Measurements from ENCODE around the gene TPD52L2.

The TPD52L2 gene

DNA sequence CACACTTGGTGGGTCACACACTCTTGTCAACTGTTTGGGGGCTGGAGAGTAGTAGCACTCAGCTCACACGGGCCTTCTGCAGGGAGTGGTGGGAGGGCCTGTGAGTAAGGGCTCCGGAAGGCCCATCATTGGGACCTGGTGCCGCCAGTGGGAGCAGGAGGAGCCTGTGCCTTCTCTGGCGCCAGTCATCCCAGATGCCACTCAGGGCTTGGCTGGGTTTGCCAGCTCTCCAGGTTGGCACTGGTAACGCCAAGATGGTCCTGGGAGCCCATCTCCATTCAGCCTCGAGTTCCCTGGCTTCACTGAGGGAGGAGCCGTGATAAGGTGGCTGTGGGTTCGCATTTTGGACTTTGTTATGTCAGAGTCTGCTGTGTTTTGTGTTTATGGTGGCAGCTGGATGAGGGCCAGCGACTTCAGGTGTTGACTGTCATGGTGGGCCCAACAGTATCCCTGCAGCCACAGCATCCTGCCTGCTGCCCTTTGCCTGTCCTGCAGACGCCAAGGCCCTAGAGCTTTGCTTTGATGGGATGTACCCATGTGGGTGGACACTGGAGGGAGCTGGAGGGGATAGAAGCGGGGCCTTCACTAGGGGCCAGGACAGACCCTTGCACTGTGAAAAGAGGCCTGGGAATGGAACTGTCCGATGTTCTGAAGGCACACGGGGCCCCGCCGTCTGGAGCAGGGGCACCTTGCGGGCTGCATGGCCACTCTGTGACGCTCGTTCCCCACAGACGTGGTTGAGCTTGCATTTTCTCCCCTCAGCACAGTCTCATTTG lies 16.6 kb downstream of the TPD52L2 start:
- no peak for DNase-seq

DNA sequence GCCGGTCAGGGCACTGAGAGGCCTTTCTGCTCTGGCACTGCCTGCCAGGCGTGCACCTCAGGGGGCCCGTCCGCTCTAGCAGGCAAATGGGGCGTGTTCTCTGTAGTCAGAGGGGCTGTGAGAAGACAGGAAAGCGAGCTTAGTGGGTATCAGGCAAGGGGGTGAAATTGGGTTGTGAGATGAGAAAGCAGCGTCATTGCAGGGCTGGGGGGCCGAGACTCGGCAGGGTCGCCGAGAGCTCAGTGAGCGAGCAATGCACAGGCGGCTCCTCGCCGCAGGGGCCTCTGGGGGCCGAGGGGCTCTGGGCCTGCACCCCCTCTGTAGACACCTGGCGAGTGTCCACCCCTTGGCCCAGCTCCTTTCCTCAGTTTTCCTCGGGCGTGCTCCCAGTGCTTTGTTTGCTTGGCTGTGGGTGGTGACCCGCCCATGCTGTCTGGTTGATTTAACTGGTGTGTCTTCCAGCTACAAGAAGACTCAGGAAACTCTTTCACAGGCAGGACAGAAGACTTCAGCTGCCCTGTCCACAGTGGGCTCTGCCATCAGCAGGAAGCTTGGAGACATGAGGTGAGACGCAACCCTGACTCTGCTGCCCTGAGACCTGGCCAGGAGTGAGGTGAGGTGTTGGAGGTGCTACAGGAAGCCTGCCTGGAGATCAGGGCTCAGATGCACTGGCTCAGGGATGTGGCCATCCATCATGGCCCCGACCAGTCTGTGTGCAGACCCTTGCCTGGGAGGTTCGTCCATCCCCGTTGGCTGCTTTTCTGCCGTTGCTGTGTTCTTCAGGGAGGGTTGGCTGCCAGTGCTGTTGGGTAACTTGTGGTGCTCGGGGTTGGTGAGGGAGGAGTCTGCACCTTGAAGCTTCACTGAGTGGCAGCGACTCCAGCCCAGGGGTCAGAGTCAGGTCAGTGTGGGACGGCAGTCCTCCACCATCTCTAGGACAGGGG lies 17.5 kb downstream of the TPD52L2 start:
- DNase-seq = no peak

GRCh38 chr20:63883201-63883593 lies 18.1 kb downstream of the TPD52L2 start:
- DNase-seq = no peak

GRCh38 chr20:63884506-63885263 lies 19.6 kb downstream of the TPD52L2 start:
- no peak for DNase-seq

- DNase-seq = no peak
These were observed 20.4 kb downstream of the TPD52L2 start for GRCh38 chr20:63885264-63886053.

- DNase-seq = no peak
These were observed 21.0 kb downstream of the TPD52L2 start for GRCh38 chr20:63886054-63886419.

GRCh38 chr20:63886921-63887320 lies 21.9 kb downstream of the TPD52L2 start:
- no peak for DNase-seq

DNA sequence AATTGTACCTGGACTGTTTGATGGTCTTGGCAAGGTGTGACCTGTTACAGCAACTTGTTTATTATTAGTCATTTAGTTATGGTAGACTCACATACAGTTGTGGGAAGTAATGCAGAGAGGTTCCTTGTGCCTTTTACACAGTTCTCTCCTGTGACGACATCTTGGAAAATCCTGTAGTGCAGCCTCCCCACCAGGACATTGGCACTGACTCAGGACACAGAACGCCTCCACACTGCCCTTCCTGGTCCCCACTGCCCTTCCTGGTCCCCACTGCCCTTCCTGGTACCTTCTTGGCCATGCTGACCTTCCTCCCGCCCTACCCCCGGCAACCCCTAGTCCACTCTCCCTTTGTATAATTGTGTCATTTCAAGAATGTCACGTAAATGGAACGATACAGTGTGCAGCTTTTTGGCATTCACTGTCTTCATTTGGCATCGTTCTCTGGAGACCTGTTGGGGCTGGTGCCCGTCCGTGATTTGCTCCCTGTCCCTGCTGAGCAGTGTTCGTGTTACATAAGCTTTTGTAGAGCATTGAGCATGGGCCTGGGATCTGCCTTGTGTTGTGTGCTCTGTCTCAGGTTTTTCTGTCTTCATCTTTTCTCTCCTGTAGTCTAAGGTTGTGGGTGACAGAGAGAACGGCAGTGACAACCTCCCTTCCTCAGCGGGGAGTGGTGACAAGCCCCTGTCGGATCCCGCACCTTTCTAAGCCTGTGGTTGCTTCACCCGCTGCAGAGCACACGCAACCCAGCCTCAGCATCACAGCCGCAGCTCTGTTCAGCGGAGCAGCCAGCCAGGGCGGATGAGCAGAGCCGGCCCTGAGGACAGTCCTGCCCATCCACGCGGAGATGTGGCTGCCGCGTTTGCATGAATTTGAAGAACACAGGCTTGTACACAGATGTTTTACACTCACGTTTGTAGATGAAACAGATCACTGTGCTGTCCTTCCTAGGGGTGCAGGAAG lies 24.5 kb downstream of the TPD52L2 start:
- no peak for DNase-seq

GRCh38 chr20:63890201-63890576 lies 25.1 kb downstream of the TPD52L2 start:
- DNase-seq = no peak

- no peak for DNase-seq
These were observed 25.5 kb downstream of the TPD52L2 start for GRCh38 chr20:63890616-63891015.

- no peak for DNase-seq
These were observed 26.3 kb downstream of the TPD52L2 start for GRCh38 chr20:63891061-63892002.

DNA sequence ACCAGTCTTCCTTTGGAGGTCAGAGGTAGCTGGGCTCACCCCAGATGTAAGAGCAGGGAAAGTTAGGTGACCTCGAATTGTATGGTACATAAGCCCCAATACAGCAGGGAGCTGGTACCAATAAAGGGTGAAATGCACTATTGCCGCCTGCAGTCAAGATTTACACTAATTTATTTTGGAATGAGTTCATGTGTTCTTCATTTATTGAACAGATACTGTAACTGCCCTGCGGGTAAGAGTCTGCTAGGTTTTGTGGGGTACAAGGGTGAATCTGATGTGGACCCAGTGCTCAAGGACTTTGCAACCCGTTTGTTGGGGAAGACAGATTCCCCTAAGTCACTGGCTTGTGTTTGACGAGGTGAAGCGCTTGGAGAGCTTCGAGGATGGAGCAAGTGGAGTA lies 27.3 kb downstream of the TPD52L2 start:
- DNase-seq = no peak

- no peak for DNase-seq
These were observed 28.9 kb downstream of the TPD52L2 start for GRCh38 chr20:63893999-63894357.

DNA sequence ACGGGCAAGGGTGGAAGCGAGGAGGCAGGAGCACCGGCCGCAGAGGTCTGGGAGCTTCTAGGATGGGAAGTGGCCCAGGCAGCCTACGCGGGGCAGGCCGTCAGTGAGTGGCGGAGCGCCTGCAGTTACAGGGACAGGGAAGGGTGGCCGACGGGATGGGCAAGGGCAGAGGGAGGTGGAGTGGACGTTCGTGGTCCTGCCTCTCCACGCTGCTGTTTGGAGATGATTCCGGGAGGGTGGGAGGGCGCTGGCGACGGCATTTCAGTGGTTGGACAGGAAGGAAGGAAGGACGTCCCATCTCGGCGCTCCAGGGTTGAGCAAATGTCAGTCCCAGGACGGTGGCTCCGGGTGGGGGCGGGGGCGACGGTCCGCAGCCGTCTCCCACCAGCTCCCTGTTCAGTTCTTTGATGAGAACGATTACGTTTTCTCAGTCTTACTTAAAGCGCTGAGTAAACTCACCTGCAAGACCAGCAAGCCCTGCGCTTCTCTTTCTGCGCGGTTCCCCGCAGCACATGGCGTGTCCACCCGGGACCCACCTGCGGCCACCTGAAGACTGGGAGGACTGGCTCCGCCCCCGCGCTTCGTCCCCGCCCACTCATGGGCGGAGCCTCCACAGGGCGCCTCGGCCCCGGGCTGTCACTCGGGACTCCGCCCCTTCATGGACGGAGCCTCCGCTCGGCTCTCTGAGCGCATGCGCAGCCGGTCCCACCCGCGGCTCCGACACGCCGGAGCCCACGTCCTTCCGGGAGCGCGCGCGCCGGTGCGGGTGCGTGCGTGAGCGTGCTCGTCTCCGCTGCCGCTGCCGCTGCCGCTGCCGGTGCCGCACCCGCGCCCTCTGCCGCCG lies 29.5 kb downstream of the TPD52L2 start, which contains the start of gene DNAJC5:
TSS of gene DNAJC5 (plus strand) at position 769 of the 844 bp plus-strand sequence. CDS start 33,220 bp downstream, outside the sequence.
- DNase-seq = peak; percentile 96

- DNase-seq = no peak
These were observed 30.3 kb downstream of the TPD52L2 start for GRCh38 chr20:63895202-63895951.

DNA sequence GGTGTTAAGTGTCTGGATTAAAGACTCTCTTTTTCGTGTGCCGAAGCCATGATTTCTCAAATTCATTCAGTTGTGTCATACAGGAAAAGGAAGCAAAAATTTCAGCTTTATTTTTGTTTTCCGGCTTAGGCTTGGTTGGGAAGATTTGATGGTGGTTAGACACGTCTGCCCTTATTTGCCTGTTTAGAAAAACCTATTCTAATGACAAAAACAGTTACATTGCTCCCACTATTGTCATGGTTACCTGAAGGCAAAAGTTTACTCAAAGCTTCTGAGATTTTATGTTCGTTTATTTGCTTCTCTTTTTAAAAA lies 30.8 kb downstream of the TPD52L2 start:
- DNase-seq = no peak

- DNase-seq = peak; percentile 26
These were observed 31.4 kb downstream of the TPD52L2 start for GRCh38 chr20:63896264-63897105.
